Measurements from ENCODE around the gene GRK5.

Gene GRK5

GRCh38 chr10:119162452-119163092, 44.8 kb upstream of the GRK5 start:
- Histone ChIP-seq H3K36me3 (ENCODE audit: control insufficient read depth, low read length) (peaks cover 79% of the 10 kb centered on the region), H3K4me2 (ENCODE audit: low read length) (peak overlapping the region; percentile 0; the same call in 1 of the 2 replicates), H3K9me2 (replicated peaks; ENCODE audit: control insufficient read depth, low read length) (no peaks in the 10 kb centered on the region), H3K9me3 (ENCODE audit: control insufficient read depth, insufficient read depth, low read length) (no peaks in the 10 kb centered on the region), H3K4me3 (ENCODE audit: low read length) (no peak overlapping the region), H3K27ac (ENCODE audit: low read depth, low read length) (no peak overlapping the region), H4K20me1 (ENCODE audit: control insufficient read depth, insufficient read depth, low read depth, low read length) (no peaks in the 10 kb centered on the region), H3K4me1 (ENCODE audit: control insufficient read depth, low read length) (peaks cover 34% of the 10 kb centered on the region), H3F3A (ENCODE audit: control insufficient read depth, insufficient read depth) (peaks cover 10% of the 10 kb centered on the region), H3K27me3 (ENCODE audit: control insufficient read depth, low read length) (no peaks in the 10 kb centered on the region), H3K79me2 (ENCODE audit: control insufficient read depth, low read length) (peaks cover 35% of the 10 kb centered on the region)
- TF ChIP-seq CTCF (IDR thresholded peaks at IDR 0.05; ENCODE audit: low read depth, low read length, poor library complexity, severe bottlenecking) (no peak), EZH2phosphoT487 (IDR thresholded peaks at IDR 0.05; ENCODE audit: borderline replicate concordance, low read length) (no peak)

- H3F3A ChIP-seq (ENCODE audit: control insufficient read depth, insufficient read depth) = peaks cover 28% of the 10 kb centered on the region
- H3K9me2 ChIP-seq (replicated peaks; ENCODE audit: control insufficient read depth, low read length) = no peaks in the 10 kb centered on the region
- peak within 1 kb of the TSS; percentile 97 for H3K4me3 ChIP-seq (ENCODE audit: low read length)
- peak within 1 kb of the TSS; percentile 83 for H3K4me2 ChIP-seq (ENCODE audit: low read length)
- H3K4me1 ChIP-seq (ENCODE audit: control insufficient read depth, low read length) = peaks cover 52% of the 10 kb centered on the region
- H3K9me3 ChIP-seq (ENCODE audit: control insufficient read depth, insufficient read depth, low read length) = no peaks in the 10 kb centered on the region
- H3K27ac ChIP-seq (ENCODE audit: low read depth, low read length) = peak within 1 kb of the TSS; percentile 71
- no peaks in the 10 kb centered on the region for H3K27me3 ChIP-seq (ENCODE audit: control insufficient read depth, low read length)
- TF ChIP-seq EZH2phosphoT487 (IDR thresholded peaks at IDR 0.05; ENCODE audit: borderline replicate concordance, low read length) = no peak
- TF ChIP-seq CTCF (IDR thresholded peaks at IDR 0.05; ENCODE audit: low read depth, low read length, poor library complexity, severe bottlenecking) = peak; percentile 15
- H3K36me3 ChIP-seq (ENCODE audit: control insufficient read depth, low read length) = peaks cover 84% of the 10 kb centered on the region
- no peaks in the 10 kb centered on the region for H4K20me1 ChIP-seq (ENCODE audit: control insufficient read depth, insufficient read depth, low read depth, low read length)
- peaks cover 35% of the 10 kb centered on the region for H3K79me2 ChIP-seq (ENCODE audit: control insufficient read depth, low read length)
These were observed 41.9 kb upstream of the GRK5 start, which contains the start of gene SFXN4 for GRCh38 chr10:119165171-119166117. Gene SFXN4, minus strand, starts transcription at chr10:119165714. Its CDS starts 67 bp downstream, at chr10:119165647.

GRCh38 chr10:119166118-119166500, 41.3 kb upstream of the GRK5 start:
- Histone ChIP-seq H3K9me2 (replicated peaks; ENCODE audit: control insufficient read depth, low read length) (no peaks in the 10 kb centered on the region), H3K4me1 (ENCODE audit: control insufficient read depth, low read length) (peaks cover 52% of the 10 kb centered on the region), H3K27me3 (ENCODE audit: control insufficient read depth, low read length) (no peaks in the 10 kb centered on the region), H3K4me3 (ENCODE audit: low read length) (peak overlapping the region; percentile 97), H3K79me2 (ENCODE audit: control insufficient read depth, low read length) (peaks cover 35% of the 10 kb centered on the region), H4K20me1 (ENCODE audit: control insufficient read depth, insufficient read depth, low read depth, low read length) (no peaks in the 10 kb centered on the region), H3K36me3 (ENCODE audit: control insufficient read depth, low read length) (peaks cover 79% of the 10 kb centered on the region), H3K4me2 (ENCODE audit: low read length) (peak overlapping the region; percentile 83), H3K27ac (ENCODE audit: low read depth, low read length) (peak overlapping the region; percentile 71), H3K9me3 (ENCODE audit: control insufficient read depth, insufficient read depth, low read length) (no peaks in the 10 kb centered on the region), H3F3A (ENCODE audit: control insufficient read depth, insufficient read depth) (peaks cover 28% of the 10 kb centered on the region)
- no peak for TF ChIP-seq CTCF (IDR thresholded peaks at IDR 0.05; ENCODE audit: low read depth, low read length, poor library complexity, severe bottlenecking)
- no peak for TF ChIP-seq EZH2phosphoT487 (IDR thresholded peaks at IDR 0.05; ENCODE audit: borderline replicate concordance, low read length)
